Mucosa of descending colon (tissue), 3 donors: ENCODE measurements around the gene LPCAT1. TPM values are rescaled to one million over a fixed set of nuclear protein-coding genes. Genes with fewer than 3 reads are reported as not detected.
"Not testable (repeated sequence)": the region's sequence is repeated elsewhere in the genome, so short reads cannot be mapped to it uniquely, and the experiment has no call there.

Source experiments
- ATAC-seq: fragments of 200-7000 bp; cut with Tn5 transposase; one replicate; pipeline ENCODE4 v1.9.1; 2020; ENCODE audit warnings: mild to moderate bottlenecking, moderate library complexity
- DNase-seq, 3 donors: peaks; one replicate each; pipeline ENCODE4 v3.0.0-alpha.2; 2020
- H3K36me3 ChIP-seq: fragments of 200-600 bp; one replicate; pipeline ENCODE4 v1.8.0; 2021; ENCODE audit warnings: low read depth, mild to moderate bottlenecking
- H3K4me1 ChIP-seq: fragments of 200-600 bp; one replicate; pipeline ENCODE4 v1.8.0; 2021; ENCODE audit warnings: low read depth, mild to moderate bottlenecking
- H3K4me3 ChIP-seq: fragments of 200-600 bp; one replicate; pipeline ENCODE4 v1.8.0; 2021; ENCODE audit warnings: mild to moderate bottlenecking
- H3K9me3 ChIP-seq: fragments of 200-600 bp; one replicate; pipeline ENCODE4 v1.8.0; 2021; ENCODE audit warnings: mild to moderate bottlenecking
- CTCF ChIP-seq: fragments of 200-600 bp; IDR thresholded peaks from one replicate; pipeline ENCODE4 v1.8.0; 2022; ENCODE audit warnings: antibody characterized with exemption, mild to moderate bottlenecking
- intact Hi-C, 2 donors: fragments of 100-400 bp; cut with DNase I in 1 of 2; cut with micrococcal nuclease in 1 of 2; formaldehyde crosslinking; loops; one replicate each; pipeline versions ENCODE4 v1.11.0 to v1.11.1; 2022; cut with DNase I, micrococcal nuclease
- total RNA-seq, 3 donors: library from RNA; stranded (reverse); fragmentation: NEBNext Ultra II Directional in 2 of 3; extraction: Animal tissue kit (Norgen Biotek cat#: 25700) in 2 of 3; gene quantifications; one replicate each; pipeline versions ENCODE4 v1.2.1 to v1.2.4, GENCODE V29; 2021 to 2023
- donor health status: DM: no; HTN: no; CAD: no; lungs with moderate emphysema.
- donor health status: DM: no; HTN: no; CAD: no.
- donor health status: DM: no; HTN: yes; CAD: no.

Gene LPCAT1
- total RNA-seq, 3 donors from 2014 or later = 6.7 to 27.2 (median 26.0) TPM

GRCh38 chr5:1505506-1506241 lies 18.1 kb downstream of the LPCAT1 start:
- Histone ChIP-seq H3K4me1 (no peaks in the 10 kb centered on the region), H3K36me3 (no peaks in the 10 kb centered on the region), H3K4me3 (no peak overlapping the region), H3K9me3 (no peaks in the 10 kb centered on the region)
- ATAC-seq (peak; percentile 42), DNase-seq (peak in 1 of 3 donors; percentile 53)
- no peak for TF ChIP-seq CTCF
- intact Hi-C loops = no loop called here

- H3K9me3 ChIP-seq, intact Hi-C loops, H3K36me3 ChIP-seq, H3K4me3 ChIP-seq, H3K4me1 ChIP-seq, ATAC-seq, DNase-seq: not testable (repeated sequence)
Observed at GRCh38 chr5:1505089-1505488, 18.7 kb downstream of the LPCAT1 start.

GRCh38 chr5:1504617-1505016 lies 19.1 kb downstream of the LPCAT1 start:
- DNase-seq = peak in 1 of 3 donors; percentile 37
- Histone ChIP-seq H3K36me3 (no peaks in the 10 kb centered on the region), H3K4me1 (no peaks in the 10 kb centered on the region), H3K9me3 (no peaks in the 10 kb centered on the region), H3K4me3 (no peak overlapping the region)
- intact Hi-C loops = no loop called here
- no peak for ATAC-seq
- TF ChIP-seq CTCF = no peak

GRCh38 chr5:1504069-1504595 lies 19.6 kb downstream of the LPCAT1 start:
- Histone ChIP-seq H3K4me3 (no peak overlapping the region), H3K9me3 (no peaks in the 10 kb centered on the region), H3K36me3 (no peaks in the 10 kb centered on the region), H3K4me1 (no peaks in the 10 kb centered on the region)
- no peak for TF ChIP-seq CTCF
- DNase-seq (no peak), ATAC-seq (no peak)
- intact Hi-C loops = no loop called here

- Histone ChIP-seq H3K36me3 (no peaks in the 10 kb centered on the region), H3K9me3 (no peaks in the 10 kb centered on the region), H3K4me1 (no peaks in the 10 kb centered on the region), H3K4me3 (no peak overlapping the region)
- TF ChIP-seq CTCF = no peak
- peak in 1 of 3 donors; percentile 83 for DNase-seq
- peak; percentile 32 for ATAC-seq
- intact Hi-C loops = no loop called here
Observed at GRCh38 chr5:1503241-1504068, 20.3 kb downstream of the LPCAT1 start.

- H3K36me3 ChIP-seq = no peaks in the 10 kb centered on the region
- DNase-seq (no peak), ATAC-seq (no peak)
- no peaks in the 10 kb centered on the region for H3K9me3 ChIP-seq
- no peak overlapping the region for H3K4me3 ChIP-seq
- no peak for TF ChIP-seq CTCF
- H3K4me1 ChIP-seq = no peaks in the 10 kb centered on the region
- intact Hi-C loops = no loop called here
Observed at GRCh38 chr5:1502737-1503120, 21.0 kb downstream of the LPCAT1 start.
